ENCODE data around the gene ST8SIA1.

DNA sequence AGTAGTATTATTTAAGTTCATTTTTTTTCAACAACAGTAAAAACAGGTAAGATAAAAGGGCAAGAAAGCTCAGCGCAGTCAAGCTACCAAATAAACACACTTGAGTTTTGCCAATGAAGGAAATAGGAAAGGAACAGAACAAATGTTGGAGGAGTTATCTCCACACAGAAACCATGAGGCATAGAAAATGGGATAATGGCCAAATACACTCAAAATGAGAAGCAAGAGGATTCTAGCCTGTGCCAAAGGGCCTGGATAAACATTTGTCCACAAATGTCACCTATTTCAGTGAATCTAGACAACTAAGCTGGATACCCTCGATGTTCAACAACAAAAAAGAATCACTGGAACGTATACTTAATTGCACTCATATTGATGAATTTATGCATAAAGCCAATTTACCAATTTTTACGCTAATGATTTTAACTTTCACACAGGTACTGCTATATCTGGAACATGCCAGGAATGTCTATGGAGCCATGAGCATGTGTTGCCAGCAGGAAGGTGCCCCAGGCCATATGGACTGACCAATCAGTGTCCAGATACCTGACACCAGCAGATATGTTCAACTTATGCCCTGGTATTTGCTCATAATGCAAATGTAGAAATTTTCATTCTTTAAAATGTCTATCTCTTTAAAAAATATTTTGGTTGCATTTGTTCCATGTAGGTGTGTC lies 21.1 kb downstream of the ST8SIA1 start:
- TF ChIP-seq, protein P1, sequence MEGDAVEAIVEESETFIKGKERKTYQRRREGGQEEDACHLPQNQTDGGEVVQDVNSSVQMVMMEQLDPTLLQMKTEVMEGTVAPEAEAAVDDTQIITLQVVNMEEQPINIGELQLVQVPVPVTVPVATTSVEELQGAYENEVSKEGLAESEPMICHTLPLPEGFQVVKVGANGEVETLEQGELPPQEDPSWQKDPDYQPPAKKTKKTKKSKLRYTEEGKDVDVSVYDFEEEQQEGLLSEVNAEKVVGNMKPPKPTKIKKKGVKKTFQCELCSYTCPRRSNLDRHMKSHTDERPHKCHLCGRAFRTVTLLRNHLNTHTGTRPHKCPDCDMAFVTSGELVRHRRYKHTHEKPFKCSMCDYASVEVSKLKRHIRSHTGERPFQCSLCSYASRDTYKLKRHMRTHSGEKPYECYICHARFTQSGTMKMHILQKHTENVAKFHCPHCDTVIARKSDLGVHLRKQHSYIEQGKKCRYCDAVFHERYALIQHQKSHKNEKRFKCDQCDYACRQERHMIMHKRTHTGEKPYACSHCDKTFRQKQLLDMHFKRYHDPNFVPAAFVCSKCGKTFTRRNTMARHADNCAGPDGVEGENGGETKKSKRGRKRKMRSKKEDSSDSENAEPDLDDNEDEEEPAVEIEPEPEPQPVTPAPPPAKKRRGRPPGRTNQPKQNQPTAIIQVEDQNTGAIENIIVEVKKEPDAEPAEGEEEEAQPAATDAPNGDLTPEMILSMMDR (IDR thresholded peaks at IDR 0.05; ENCODE audit: insufficient read depth, low read length, poor library complexity, severe bottlenecking) = no peak
- no peak for TF ChIP-seq EZH2phosphoT487 (conservative IDR thresholded peaks at IDR 0.05; ENCODE audit: low read length)

Measured in SU-DHL-6 (cell line).